Activated T-cell treated with anti-CD3 and anti-CD28 coated beads for 4 hours (primary cell): Measurements from ENCODE around the gene LAMA3.

Source experiments
- DNase-seq: peaks from one replicate; pipeline ENCODE4 v3.0.0-alpha.2; 2020

The LAMA3 gene

GRCh38 chr18:23856466-23857163, 167.4 kb downstream of the LAMA3 start:
- DNase-seq: no peak

- no peak for DNase-seq
These were observed 167.9 kb downstream of the LAMA3 start for GRCh38 chr18:23857164-23857552.

- DNase-seq: no peak
These were observed 168.5 kb downstream of the LAMA3 start for GRCh38 chr18:23857756-23858155.

- DNase-seq: no peak
These were observed 170.4 kb downstream of the LAMA3 start for GRCh38 chr18:23859466-23860336.

- DNase-seq: no peak
These were observed 172.1 kb downstream of the LAMA3 start for GRCh38 chr18:23861326-23861725.

- DNase-seq: no peak
These were observed 172.7 kb downstream of the LAMA3 start for GRCh38 chr18:23861805-23862470.

GRCh38 chr18:23864624-23865023, 175.4 kb downstream of the LAMA3 start:
- DNase-seq: no peak

GRCh38 chr18:23867006-23867405, 177.8 kb downstream of the LAMA3 start:
- DNase-seq: no peak

- no peak for DNase-seq
These were observed 179.0 kb downstream of the LAMA3 start for GRCh38 chr18:23868136-23868785.

- no peak for DNase-seq
These were observed 181.6 kb downstream of the LAMA3 start for GRCh38 chr18:23870676-23871380.

- peak; percentile 49 for DNase-seq
These were observed 182.2 kb downstream of the LAMA3 start for GRCh38 chr18:23871410-23871809.

GRCh38 chr18:23872701-23873550, 183.7 kb downstream of the LAMA3 start:
- DNase-seq: peak; percentile 17

GRCh38 chr18:23875966-23876895, 187.0 kb downstream of the LAMA3 start:
- DNase-seq: no peak

- DNase-seq: no peak
These were observed 187.7 kb downstream of the LAMA3 start for GRCh38 chr18:23876921-23877320.

- no peak for DNase-seq
These were observed 188.1 kb downstream of the LAMA3 start for GRCh38 chr18:23877371-23877770.

- no peak for DNase-seq
These were observed 189.2 kb downstream of the LAMA3 start for GRCh38 chr18:23878336-23878900.

GRCh38 chr18:23879126-23879525, 189.9 kb downstream of the LAMA3 start:
- DNase-seq: no peak

- DNase-seq: no peak
These were observed 190.3 kb downstream of the LAMA3 start for GRCh38 chr18:23879544-23879943.

GRCh38 chr18:23879966-23880565, 190.8 kb downstream of the LAMA3 start:
- no peak for DNase-seq
